Body of pancreas (tissue), 4 donors: ENCODE measurements around the gene SRPK3. TPM values are rescaled to one million over a fixed set of nuclear protein-coding genes. Genes with fewer than 3 reads are reported as not detected.

ENCODE experiments used
- ATAC-seq: fragments of 150-250 bp; one replicate; pipeline ENCODE4 v1.9.1; 2016
- DNase-seq, 4 donors: peaks; one replicate each; pipeline ENCODE4 v3.0.0-alpha.2; 2019
- H3K27ac ChIP-seq, 4 donors: fragments of 200-600 bp; sonication (generic); 1 replicate in 3 of 4; 2 replicates in 1 of 4; pipeline versions ENCODE4 v1.5.1 to v1.6.1; 2016 to 2019; ENCODE audit warnings: mild to moderate bottlenecking in 1 of 4, mixed read lengths in 1 of 4, moderate library complexity in 1 of 4
- H3K27me3 ChIP-seq, 2 donors: fragments of 200-600 bp; sonication (generic); one replicate each; pipeline ENCODE4 v1.6.0; 2016; ENCODE audit warnings: mild to moderate bottlenecking in 1 of 2
- H3K36me3 ChIP-seq, 2 donors: fragments of 200-600 bp; sonication (generic); replicated peaks in 1 of 2; 2 replicates each; pipeline ENCODE4 v1.5.1; 2016; ENCODE audit warnings: low read depth in 2 of 2; ENCODE audit not compliant: insufficient read depth in 1 of 2
- H3K4me1 ChIP-seq: fragments of 200-600 bp; sonication (generic); one replicate; pipeline ENCODE4 v1.6.0; 2016
- H3K4me3 ChIP-seq, 2 donors: fragments of 200-600 bp; sonication (generic); 1 replicate in 1 of 2; 2 replicates in 1 of 2; pipeline ENCODE4 v1.5.1; 2016 to 2019
- H3K9me3 ChIP-seq, 3 donors: fragments of 200-600 bp; sonication (generic); 1 replicate in 2 of 3; 2 replicates in 1 of 3; pipeline ENCODE4 v1.5.1; 2016
- CTCF ChIP-seq, 7 experiments: fragments of 450-650 bp in 4 of 7; fragments of 200-600 bp in 3 of 7; sonication (generic) in 3 of 7; IDR thresholded peaks; one replicate each; pipeline ENCODE4 v1.5.1; 2016 to 2019; ENCODE audit warnings: antibody characterized with exemption in 7 of 7
- POLR2A ChIP-seq, 3 donors: fragments of 450-650 bp; IDR thresholded peaks; one replicate each; pipeline ENCODE4 v1.6.1; 2016; ENCODE audit warnings: antibody characterized with exemption in 3 of 3, mild to moderate bottlenecking in 2 of 3
- WGBS, 2 donors: methylation state at CpG; one replicate each; pipeline ENCODE4 v1.1.5; 2017; 5-methylcytosine and 5-hydroxymethylcytosine counted together
- intact Hi-C: fragments of 100-400 bp; cut with DNase I; formaldehyde crosslinking; loops from one replicate; pipeline ENCODE4 v1.15.1; 2023
- total RNA-seq, 2 donors: library from RNA; depleted of rRNA; stranded (reverse); fragments of >200 nt; gene quantifications; one replicate each; pipeline ENCODE4 v1.1.0, GENCODE V29; 2016

The SRPK3 gene
- total RNA-seq, 2 donors from 2014 or later = not detected

- intact Hi-C loops = loop anchor here (5.0 kb wide), 1 partner anchor 177 kb away; the partner anchor contains the start of gene RENBP
- ATAC-seq (peak; percentile 55), DNase-seq (peak; percentile 20 to 37 (median 28))
- 20 to 43% methylated on average over 1 to 13 of the region's 27 CpGs for WGBS, 2 donors
- TF ChIP-seq POLR2A (IDR thresholded peaks at IDR 0.05) = no peak
- no peak for TF ChIP-seq CTCF (IDR thresholded peaks at IDR 0.05)
- peaks cover 13% of the 10 kb centered on the region for H3K4me1 ChIP-seq
- H3K27me3 ChIP-seq = no peaks in the 10 kb centered on the region
- H3K27ac ChIP-seq = peak overlapping the region in 3 of 4 donors; percentile 38 to 65 (median 50)
- no peak overlapping the region for H3K4me3 ChIP-seq
- H3K9me3 ChIP-seq = no peaks in the 10 kb centered on the region
- no peaks in the 10 kb centered on the region for H3K36me3 ChIP-seq
These were observed 15.4 kb upstream of the SRPK3 start for GRCh38 chrX:153765138-153766079.

- no peak overlapping the region for H3K4me3 ChIP-seq
- no peaks in the 10 kb centered on the region for H3K27me3 ChIP-seq
- intact Hi-C loops = loop anchor here (5.0 kb wide), 1 partner anchor 176 kb away; the partner anchor contains the start of gene RENBP
- 55 to 78% methylated on average over 17 of the region's 21 CpGs for WGBS, 2 donors
- ATAC-seq (no peak), DNase-seq (peak in 1 of 4 donors; percentile 10)
- H3K9me3 ChIP-seq = no peaks in the 10 kb centered on the region
- H3K36me3 ChIP-seq = no peaks in the 10 kb centered on the region
- TF ChIP-seq POLR2A (IDR thresholded peaks at IDR 0.05) (no peak), CTCF (IDR thresholded peaks at IDR 0.05) (no peak)
- peaks cover 13% of the 10 kb centered on the region for H3K4me1 ChIP-seq
- H3K27ac ChIP-seq = peak overlapping the region in 2 of 4 donors; percentile 3 to 65
These were observed 14.6 kb upstream of the SRPK3 start for GRCh38 chrX:153766098-153766817.

- Histone ChIP-seq H3K4me1 (peaks cover 13% of the 10 kb centered on the region), H3K27me3 (no peaks in the 10 kb centered on the region), H3K4me3 (no peak overlapping the region), H3K9me3 (no peaks in the 10 kb centered on the region), H3K27ac (no peak overlapping the region), H3K36me3 (no peaks in the 10 kb centered on the region)
- 82 to 95% methylated on average over 6 to 8 of the region's 56 CpGs for WGBS, 2 donors
- DNase-seq = no peak
- intact Hi-C loops = loop anchor here (5.0 kb wide), 1 partner anchor 175 kb away; the partner anchor contains the start of gene RENBP
- no peak for TF ChIP-seq POLR2A (IDR thresholded peaks at IDR 0.05)
- TF ChIP-seq CTCF (IDR thresholded peaks at IDR 0.05) = no peak
- no peak for ATAC-seq
These were observed 13.8 kb upstream of the SRPK3 start for GRCh38 chrX:153766871-153767673.

GRCh38 chrX:153767674-153768055 is 13.2 kb upstream of the SRPK3 start:
- no peak for DNase-seq
- Histone ChIP-seq H3K36me3 (no peaks in the 10 kb centered on the region), H3K4me3 (no peak overlapping the region), H3K27ac (no peak overlapping the region), H3K27me3 (no peaks in the 10 kb centered on the region), H3K4me1 (peaks cover 13% of the 10 kb centered on the region), H3K9me3 (no peaks in the 10 kb centered on the region)
- no peak for ATAC-seq
- intact Hi-C loops = loop anchor here (5.0 kb wide), 1 partner anchor 175 kb away; the partner anchor contains the start of gene RENBP
- no peak for TF ChIP-seq POLR2A (IDR thresholded peaks at IDR 0.05)
- no peak for TF ChIP-seq CTCF (IDR thresholded peaks at IDR 0.05)
- no CpG with 5 or more reads among the region's 20 CpGs for WGBS, 2 donors
